Astrocyte (in vitro differentiated cells and primary cell): ENCODE measurements around the gene PDGFRA.

Experiments
- EZH2 ChIP-seq: IDR thresholded peaks from 2 replicates; pipeline ENCODE4 v1.6.1; 2012; ENCODE audit warnings: mild to moderate bottlenecking, low read length, inconsistent platforms; ENCODE audit not compliant: insufficient read depth
- TF ChIP-seq, protein P1 (sequence below): IDR thresholded peaks from 2 replicates; pipeline ENCODE4 v1.5.1; 2011; ENCODE audit warnings: low read depth, mild to moderate bottlenecking, inconsistent platforms, low read length, moderate library complexity; ENCODE audit not compliant: insufficient read depth

DNA sequence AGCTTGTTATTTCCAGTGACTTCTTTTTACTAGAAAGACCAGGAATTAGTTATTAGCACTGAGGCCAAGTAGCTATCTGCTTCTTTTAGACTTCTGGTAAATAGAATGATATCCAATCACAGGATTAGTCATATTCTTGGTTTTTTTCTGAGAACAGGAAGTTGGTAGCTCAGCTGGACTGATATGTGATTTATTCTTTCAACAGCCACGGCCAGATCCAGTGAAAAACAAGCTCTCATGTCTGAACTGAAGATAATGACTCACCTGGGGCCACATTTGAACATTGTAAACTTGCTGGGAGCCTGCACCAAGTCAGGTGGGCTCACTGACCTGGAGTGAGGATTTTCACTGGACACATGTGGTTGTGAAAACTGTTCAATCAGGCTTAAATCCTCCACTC is 48.6 kb downstream of the PDGFRA start:
- TF ChIP-seq, protein P1, sequence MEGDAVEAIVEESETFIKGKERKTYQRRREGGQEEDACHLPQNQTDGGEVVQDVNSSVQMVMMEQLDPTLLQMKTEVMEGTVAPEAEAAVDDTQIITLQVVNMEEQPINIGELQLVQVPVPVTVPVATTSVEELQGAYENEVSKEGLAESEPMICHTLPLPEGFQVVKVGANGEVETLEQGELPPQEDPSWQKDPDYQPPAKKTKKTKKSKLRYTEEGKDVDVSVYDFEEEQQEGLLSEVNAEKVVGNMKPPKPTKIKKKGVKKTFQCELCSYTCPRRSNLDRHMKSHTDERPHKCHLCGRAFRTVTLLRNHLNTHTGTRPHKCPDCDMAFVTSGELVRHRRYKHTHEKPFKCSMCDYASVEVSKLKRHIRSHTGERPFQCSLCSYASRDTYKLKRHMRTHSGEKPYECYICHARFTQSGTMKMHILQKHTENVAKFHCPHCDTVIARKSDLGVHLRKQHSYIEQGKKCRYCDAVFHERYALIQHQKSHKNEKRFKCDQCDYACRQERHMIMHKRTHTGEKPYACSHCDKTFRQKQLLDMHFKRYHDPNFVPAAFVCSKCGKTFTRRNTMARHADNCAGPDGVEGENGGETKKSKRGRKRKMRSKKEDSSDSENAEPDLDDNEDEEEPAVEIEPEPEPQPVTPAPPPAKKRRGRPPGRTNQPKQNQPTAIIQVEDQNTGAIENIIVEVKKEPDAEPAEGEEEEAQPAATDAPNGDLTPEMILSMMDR, result no peak
- no peak for TF ChIP-seq EZH2
